Measurements from ENCODE around the gene PLEKHS1. TPM values are rescaled to one million over a fixed set of nuclear protein-coding genes. Genes with fewer than 3 reads are reported as not detected.
"Not testable (repeated sequence)": the region's sequence is repeated elsewhere in the genome, so short reads cannot be mapped to it uniquely, and the experiment has no call there.

PLEKHS1 gene
- total RNA-seq, 1 experiment from 2014 or later = 1.0 TPM

GRCh38 chr10:113788604-113789083 is 37.2 kb downstream of the PLEKHS1 start:
- DNase-seq (ENCODE audit: low read depth) = peak; percentile 96

DNA sequence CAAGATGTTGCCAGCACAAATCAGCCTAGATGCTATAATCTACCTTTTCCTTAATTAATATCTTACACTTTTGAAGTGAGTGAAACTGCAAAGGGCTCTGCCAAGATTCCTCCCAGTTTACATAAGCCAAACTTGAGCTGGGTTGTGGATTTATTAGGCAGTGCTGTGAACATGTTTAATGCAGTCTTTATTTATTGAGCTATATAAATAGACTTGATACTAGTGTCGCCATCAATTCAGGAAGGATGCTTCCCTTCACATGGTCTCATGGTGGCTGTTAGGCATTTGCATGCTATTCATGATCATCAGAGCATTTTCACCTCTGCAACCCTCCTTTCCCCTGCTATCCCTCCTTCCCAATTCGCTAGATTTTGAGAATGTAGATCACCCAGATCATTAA is 40.2 kb downstream of the PLEKHS1 start:
- no peak for DNase-seq (ENCODE audit: low read depth)

- no peak for DNase-seq (ENCODE audit: low read depth)
Measured at GRCh38 chr10:113801569-113801968, 50.1 kb downstream of the PLEKHS1 start.

DNA sequence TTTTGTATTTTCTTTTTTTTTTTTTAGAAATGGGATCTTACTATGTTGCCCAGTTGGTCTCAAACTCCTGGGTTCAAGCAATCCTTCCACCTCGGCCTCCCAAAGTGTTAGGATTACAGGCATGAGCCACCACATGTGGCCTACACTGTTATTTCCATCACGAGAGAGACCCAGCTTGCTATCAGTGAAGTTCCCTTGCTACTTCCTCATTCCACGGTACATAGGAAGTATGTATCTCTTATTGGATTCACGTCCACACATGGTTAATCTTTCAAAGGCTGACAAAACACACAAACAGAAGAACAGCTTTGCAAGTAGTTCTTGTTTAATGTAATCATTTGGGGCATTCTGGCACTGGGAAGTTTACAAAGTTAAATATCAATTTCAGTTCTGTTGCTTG is 51.5 kb downstream of the PLEKHS1 start:
- no peak for DNase-seq (ENCODE audit: low read depth)

GRCh38 chr10:113806503-113806902 is 55.0 kb downstream of the PLEKHS1 start:
- no peak for DNase-seq (ENCODE audit: low read depth)

DNA sequence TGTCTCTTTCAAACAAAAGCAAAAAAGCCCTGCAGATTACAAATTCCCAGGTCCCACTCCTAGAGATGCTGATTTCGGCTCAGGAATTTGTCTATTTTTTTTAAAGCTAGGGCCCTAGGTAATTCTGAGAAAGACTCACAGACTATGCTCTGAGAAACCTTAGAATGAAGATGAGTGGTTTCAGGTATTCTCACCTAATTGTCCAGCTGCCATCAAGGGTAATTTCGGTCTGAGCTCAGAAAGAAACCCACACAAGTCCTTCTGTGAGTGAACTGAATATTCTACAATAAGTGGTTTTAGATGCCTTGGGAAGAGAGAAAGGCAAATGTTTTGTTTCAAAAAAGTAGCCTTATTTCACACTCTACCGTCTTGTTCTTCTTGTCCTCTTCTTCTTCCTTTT is 56.7 kb downstream of the PLEKHS1 start:
- no peak for DNase-seq (ENCODE audit: low read depth)

GRCh38 chr10:113814700-113815099 is 63.2 kb downstream of the PLEKHS1 start:
- not testable (repeated sequence) for DNase-seq (ENCODE audit: low read depth)

DNA sequence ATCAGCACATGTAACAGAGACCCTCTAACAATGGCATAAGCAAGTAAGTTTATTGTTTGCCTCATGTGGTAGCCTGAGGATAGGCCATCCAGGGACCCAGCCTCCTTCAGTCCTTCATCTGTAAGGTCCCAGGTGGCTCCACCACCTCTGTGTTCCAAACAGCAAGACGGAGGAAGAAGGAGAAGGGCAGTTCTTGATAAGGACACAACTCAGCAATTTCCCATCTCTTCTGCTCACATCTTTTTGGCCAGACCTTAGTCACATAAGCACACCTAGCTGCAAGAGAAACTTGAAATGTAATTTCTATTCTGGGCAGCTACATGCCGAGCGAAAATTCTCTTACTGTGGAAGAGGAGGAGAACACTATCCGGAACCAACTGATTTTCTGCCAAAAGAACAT is 68.5 kb downstream of the PLEKHS1 start:
- DNase-seq (ENCODE audit: low read depth) = no peak

GRCh38 chr10:113820507-113820906 is 69.0 kb downstream of the PLEKHS1 start:
- no peak for DNase-seq (ENCODE audit: low read depth)

- DNase-seq (ENCODE audit: low read depth) = not testable (repeated sequence)
Measured at GRCh38 chr10:113821306-113821705, 69.8 kb downstream of the PLEKHS1 start.

DNA sequence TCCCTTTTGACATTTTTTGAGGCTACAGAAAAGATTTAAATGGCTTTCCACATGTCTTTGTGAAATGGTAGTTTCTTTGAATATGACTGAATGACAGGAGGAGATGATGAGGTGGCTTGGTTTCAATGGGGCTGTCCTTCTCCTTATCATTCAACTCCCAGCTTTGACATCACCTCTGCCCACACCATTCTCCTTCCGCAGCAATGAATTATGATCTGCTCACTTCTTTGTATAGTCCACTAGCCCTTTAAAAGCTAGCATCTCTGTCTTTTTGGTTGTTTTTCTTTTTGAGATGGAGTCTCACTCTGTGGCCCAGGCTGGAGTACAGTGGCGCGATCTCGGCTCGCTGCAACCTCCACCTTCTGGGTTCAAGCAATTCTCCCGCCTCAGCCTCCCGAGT is 70.7 kb downstream of the PLEKHS1 start:
- DNase-seq (ENCODE audit: low read depth) = no peak

DNA sequence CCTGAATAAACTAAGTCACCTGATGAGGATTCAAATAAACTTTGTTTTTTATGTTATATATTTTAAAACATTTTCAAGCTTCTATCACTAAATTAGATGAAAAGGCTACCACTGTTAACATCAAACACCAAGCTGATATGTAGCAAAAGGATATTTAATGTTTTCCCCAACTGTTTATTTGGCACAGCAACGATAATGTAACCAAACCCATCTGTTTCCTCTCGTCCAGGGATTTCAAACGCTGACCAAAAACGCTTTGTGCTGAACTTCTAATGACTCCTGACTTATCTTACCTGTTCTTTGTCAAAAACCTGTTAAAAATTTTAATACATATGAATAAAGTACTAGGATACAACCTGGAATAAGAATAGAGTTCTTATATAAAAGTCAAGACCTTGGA is 71.9 kb downstream of the PLEKHS1 start:
- no peak for DNase-seq (ENCODE audit: low read depth)

GRCh38 chr10:113825791-113826190 is 74.3 kb downstream of the PLEKHS1 start:
- DNase-seq (ENCODE audit: low read depth) = no peak

- not testable (repeated sequence) for DNase-seq (ENCODE audit: low read depth)
Measured at GRCh38 chr10:113828567-113828966, 77.1 kb downstream of the PLEKHS1 start.

Other genes with a start within 250 kb of the PLEKHS1 start
- not detected in 2 replicates for gene HABP2, start 198.6 kb upstream of the PLEKHS1 start, total RNA-seq (2014; rRNA removed; shearing (Covaris generic))
- not detected in 2 replicates for gene NRAP, start 87.6 kb upstream of the PLEKHS1 start, total RNA-seq (2014; rRNA removed; shearing (Covaris generic))
- gene CASP7, start 71.8 kb upstream of the PLEKHS1 start, total RNA-seq (2014; rRNA removed; shearing (Covaris generic)) = 53.8 and 61.0 TPM in 2 replicates
- 6.9 and 10.4 TPM in 2 replicates for gene DCLRE1A, start 102.4 kb downstream of the PLEKHS1 start, total RNA-seq (2014; rRNA removed; shearing (Covaris generic))
- gene NHLRC2, start 103.0 kb downstream of the PLEKHS1 start, total RNA-seq (2014; rRNA removed; shearing (Covaris generic)) = 9.3 and 11.0 TPM in 2 replicates

Data from M059J (cell line).